ENCODE measurements around the gene REM2. TPM values are rescaled to one million over a fixed set of nuclear protein-coding genes. Genes with fewer than 3 reads are reported as not detected.

REM2 gene
- total RNA-seq, 1 experiment from 2014 or later, result 0.47 TPM

DNA sequence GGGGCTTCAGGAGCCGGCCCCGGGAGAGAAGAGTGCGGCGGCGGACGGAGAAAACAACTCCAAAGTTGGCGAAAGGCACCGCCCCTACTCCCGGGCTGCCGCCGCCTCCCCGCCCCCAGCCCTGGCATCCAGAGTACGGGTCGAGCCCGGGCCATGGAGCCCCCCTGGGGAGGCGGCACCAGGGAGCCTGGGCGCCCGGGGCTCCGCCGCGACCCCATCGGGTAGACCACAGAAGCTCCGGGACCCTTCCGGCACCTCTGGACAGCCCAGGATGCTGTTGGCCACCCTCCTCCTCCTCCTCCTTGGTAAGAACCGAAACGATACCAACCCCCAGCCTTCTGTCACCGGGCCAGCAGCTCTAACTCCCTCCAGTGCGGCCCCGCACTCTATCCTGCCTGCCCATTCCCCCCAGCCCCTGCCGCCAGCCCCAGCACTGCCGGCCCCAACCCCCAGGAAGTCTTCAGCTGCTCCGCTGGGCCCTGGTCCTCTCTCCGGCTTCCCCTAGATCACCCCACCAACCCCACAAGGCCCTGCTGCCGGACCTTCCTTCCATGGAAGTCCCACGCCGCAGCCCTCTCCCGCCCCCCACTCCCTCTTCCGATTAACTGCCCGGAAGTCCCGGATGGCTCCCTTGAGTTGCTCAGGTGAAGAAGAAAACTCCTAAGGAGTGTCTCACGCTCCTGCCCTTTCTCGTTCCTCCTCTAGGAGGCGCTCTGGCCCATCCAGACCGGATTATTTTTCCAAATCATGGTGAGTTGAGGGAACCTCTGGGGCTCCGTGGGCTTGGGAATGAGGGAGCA, 10.8 kb upstream of the REM2 start:
- DNase-seq (ENCODE audit: low read depth, low spot score), result peak; percentile 64
- ChIA-PET CTCF (interaction anchor here (0.6 to 3.8 kb wide), 16 partner anchors 10 to 302 kb away, joined by 3 to 51 read pairs (median 4); partner anchors contain the start of gene REM2), RAD21 (ENCODE audit: low non-redundant PET in 1 of 2, low total read pairs in 2 of 2, uncharacterized antibody in 2 of 2, unreplicated experiment in 2 of 2) (interaction anchor here (0.7 to 1.2 kb wide), 2 partner anchors 19 to 216 kb away, joined by 3 read pairs; no protein-coding TSS in a partner anchor), POLR2A (interaction anchor here (1.0 to 3.0 kb wide), 3 partner anchors 10 to 221 kb away, joined by 5 to 24 read pairs (median 7); partner anchors contain the start of gene REM2)
- H3K27ac ChIP-seq (ENCODE audit: low read depth, low read length), result peak overlapping the region; percentile 98
- H3K27me3 ChIP-seq (ENCODE audit: insufficient read depth, low read length), result no peaks in the 10 kb centered on the region
- no peaks in the 10 kb centered on the region for H4K20me1 ChIP-seq (ENCODE audit: insufficient read depth)
- H3K4me3 ChIP-seq (replicated peaks in 1 of 2; ENCODE audit: low read depth in 1 of 2, low read length in 2 of 2), result peak overlapping the region; percentile 71 to 89
- no peaks in the 10 kb centered on the region for H3K79me2 ChIP-seq (ENCODE audit: insufficient read depth, low read length)
- H3K9me2 ChIP-seq (ENCODE audit: insufficient read depth), result no peaks in the 10 kb centered on the region
- H3K4me1 ChIP-seq (ENCODE audit: control insufficient read depth in 1 of 2, insufficient read depth in 2 of 2, low read length in 2 of 2), result peaks cover 14 to 28% of the 10 kb centered on the region in 2 experiments
- peak overlapping the region; percentile 82 for H3K4me2 ChIP-seq (ENCODE audit: low read length)
- no TSS peak for BruUV-seq (replicated peaks)
- H3K9ac ChIP-seq (ENCODE audit: low read length), result peak overlapping the region; percentile 78
- H3K9me3 ChIP-seq (ENCODE audit: control insufficient read depth in 1 of 2, insufficient read depth in 1 of 2, low read depth in 1 of 2, low read length in 2 of 2), result no peaks in the 10 kb centered on the region
- peak; percentile 69 for ATAC-seq
- H3K36me3 ChIP-seq (ENCODE audit: control insufficient read depth in 1 of 2, insufficient read depth in 2 of 2, low read length in 2 of 2), result peaks cover 3% of the 10 kb centered on the region in 2 experiments; a peak in 1 of 4 replicates
- intact Hi-C loops (cut with micrococcal nuclease), result loop anchor here (1.0 to 5.0 kb wide), 3 partner anchors 14 to 45 kb away; partner anchors contain the start of gene RBM23
- peak overlapping the region; percentile 2 for H2AFZ ChIP-seq (ENCODE audit: low read depth, low read length, poor library complexity, severe bottlenecking)
- TF ChIP-seq, protein P1, sequence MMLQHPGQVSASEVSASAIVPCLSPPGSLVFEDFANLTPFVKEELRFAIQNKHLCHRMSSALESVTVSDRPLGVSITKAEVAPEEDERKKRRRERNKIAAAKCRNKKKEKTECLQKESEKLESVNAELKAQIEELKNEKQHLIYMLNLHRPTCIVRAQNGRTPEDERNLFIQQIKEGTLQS (IDR thresholded peaks at IDR 0.05), result no peak
- TF ChIP-seq POLR2A (IDR thresholded peaks at IDR 0.05; ENCODE audit: borderline replicate concordance, extremely low read depth, insufficient read depth, insufficient read length) (no peak), TCF7L2 (IDR thresholded peaks at IDR 0.05; ENCODE audit: borderline replicate concordance, extremely low read depth, insufficient read depth, insufficient read length) (no peak), CEBPB (IDR thresholded peaks at IDR 0.05; ENCODE audit: low read depth) (no peak), SP1 (IDR thresholded peaks at IDR 0.05; ENCODE audit: low read depth) (no peak), SRF (IDR thresholded peaks at IDR 0.05; ENCODE audit: low read depth) (no peak), EGR1 (IDR thresholded peaks at IDR 0.05; ENCODE audit: low read depth) (no peak), JUND (IDR thresholded peaks at IDR 0.05) (no peak), EZH2 (IDR thresholded peaks at IDR 0.05) (no peak), ELF1 (IDR thresholded peaks at IDR 0.05; ENCODE audit: borderline replicate concordance, low read depth) (no peak; the same call in 1 of the 2 replicates), YY1 (IDR thresholded peaks at IDR 0.05; ENCODE audit: extremely low read depth, insufficient replicate concordance, low read depth, low read length) (peak; percentile 67), EZH2phosphoT487 (IDR thresholded peaks at IDR 0.05; ENCODE audit: borderline replicate concordance) (no peak), POLR2AphosphoS5 (IDR thresholded peaks at IDR 0.05; ENCODE audit: low read depth, low read length) (peak; percentile 52; the same call in 1 of the 2 replicates), CBX3 (IDR thresholded peaks at IDR 0.05; ENCODE audit: low read depth) (no peak), FOSL1 (IDR thresholded peaks at IDR 0.05; ENCODE audit: low read depth) (no peak), ZFX (IDR thresholded peaks at IDR 0.05) (peak; percentile 42; the same call in 1 of the 2 replicates), RAD21 (IDR thresholded peaks at IDR 0.05; ENCODE audit: low read depth) (peak; percentile 79)
- TF ChIP-seq, protein P2, sequence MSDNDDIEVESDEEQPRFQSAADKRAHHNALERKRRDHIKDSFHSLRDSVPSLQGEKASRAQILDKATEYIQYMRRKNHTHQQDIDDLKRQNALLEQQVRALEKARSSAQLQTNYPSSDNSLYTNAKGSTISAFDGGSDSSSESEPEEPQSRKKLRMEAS (IDR thresholded peaks at IDR 0.05), result no peak
- TF ChIP-seq, protein P3, sequence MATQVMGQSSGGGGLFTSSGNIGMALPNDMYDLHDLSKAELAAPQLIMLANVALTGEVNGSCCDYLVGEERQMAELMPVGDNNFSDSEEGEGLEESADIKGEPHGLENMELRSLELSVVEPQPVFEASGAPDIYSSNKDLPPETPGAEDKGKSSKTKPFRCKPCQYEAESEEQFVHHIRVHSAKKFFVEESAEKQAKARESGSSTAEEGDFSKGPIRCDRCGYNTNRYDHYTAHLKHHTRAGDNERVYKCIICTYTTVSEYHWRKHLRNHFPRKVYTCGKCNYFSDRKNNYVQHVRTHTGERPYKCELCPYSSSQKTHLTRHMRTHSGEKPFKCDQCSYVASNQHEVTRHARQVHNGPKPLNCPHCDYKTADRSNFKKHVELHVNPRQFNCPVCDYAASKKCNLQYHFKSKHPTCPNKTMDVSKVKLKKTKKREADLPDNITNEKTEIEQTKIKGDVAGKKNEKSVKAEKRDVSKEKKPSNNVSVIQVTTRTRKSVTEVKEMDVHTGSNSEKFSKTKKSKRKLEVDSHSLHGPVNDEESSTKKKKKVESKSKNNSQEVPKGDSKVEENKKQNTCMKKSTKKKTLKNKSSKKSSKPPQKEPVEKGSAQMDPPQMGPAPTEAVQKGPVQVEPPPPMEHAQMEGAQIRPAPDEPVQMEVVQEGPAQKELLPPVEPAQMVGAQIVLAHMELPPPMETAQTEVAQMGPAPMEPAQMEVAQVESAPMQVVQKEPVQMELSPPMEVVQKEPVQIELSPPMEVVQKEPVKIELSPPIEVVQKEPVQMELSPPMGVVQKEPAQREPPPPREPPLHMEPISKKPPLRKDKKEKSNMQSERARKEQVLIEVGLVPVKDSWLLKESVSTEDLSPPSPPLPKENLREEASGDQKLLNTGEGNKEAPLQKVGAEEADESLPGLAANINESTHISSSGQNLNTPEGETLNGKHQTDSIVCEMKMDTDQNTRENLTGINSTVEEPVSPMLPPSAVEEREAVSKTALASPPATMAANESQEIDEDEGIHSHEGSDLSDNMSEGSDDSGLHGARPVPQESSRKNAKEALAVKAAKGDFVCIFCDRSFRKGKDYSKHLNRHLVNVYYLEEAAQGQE (IDR thresholded peaks at IDR 0.05; ENCODE audit: low read depth), result no peak
- TF ChIP-seq, protein P4, sequence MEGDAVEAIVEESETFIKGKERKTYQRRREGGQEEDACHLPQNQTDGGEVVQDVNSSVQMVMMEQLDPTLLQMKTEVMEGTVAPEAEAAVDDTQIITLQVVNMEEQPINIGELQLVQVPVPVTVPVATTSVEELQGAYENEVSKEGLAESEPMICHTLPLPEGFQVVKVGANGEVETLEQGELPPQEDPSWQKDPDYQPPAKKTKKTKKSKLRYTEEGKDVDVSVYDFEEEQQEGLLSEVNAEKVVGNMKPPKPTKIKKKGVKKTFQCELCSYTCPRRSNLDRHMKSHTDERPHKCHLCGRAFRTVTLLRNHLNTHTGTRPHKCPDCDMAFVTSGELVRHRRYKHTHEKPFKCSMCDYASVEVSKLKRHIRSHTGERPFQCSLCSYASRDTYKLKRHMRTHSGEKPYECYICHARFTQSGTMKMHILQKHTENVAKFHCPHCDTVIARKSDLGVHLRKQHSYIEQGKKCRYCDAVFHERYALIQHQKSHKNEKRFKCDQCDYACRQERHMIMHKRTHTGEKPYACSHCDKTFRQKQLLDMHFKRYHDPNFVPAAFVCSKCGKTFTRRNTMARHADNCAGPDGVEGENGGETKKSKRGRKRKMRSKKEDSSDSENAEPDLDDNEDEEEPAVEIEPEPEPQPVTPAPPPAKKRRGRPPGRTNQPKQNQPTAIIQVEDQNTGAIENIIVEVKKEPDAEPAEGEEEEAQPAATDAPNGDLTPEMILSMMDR (IDR thresholded peaks at IDR 0.05 in 2 of 3, conservative IDR thresholded peaks at IDR 0.05 in 1 of 3; ENCODE audit: borderline replicate concordance in 1 of 3, insufficient read depth in 1 of 3, low read depth in 2 of 3, low read length in 2 of 3), result peak; percentile 84 to 98 (median 98)

Data from HCT116 (cell line).